ENCODE data around the gene ZNF638.
"Not testable (repeated sequence)": the region's sequence is repeated elsewhere in the genome, so short reads cannot be mapped to it uniquely, and the experiment has no call there.

ZNF638 gene

GRCh38 chr2:71337776-71338175 lies 6.2 kb downstream of the ZNF638 start:
- no peak for DNase-seq

- no peak for DNase-seq
Observed at GRCh38 chr2:71339685-71340084, 8.1 kb downstream of the ZNF638 start.

- DNase-seq, result no peak
Observed at GRCh38 chr2:71340176-71340575, 8.6 kb downstream of the ZNF638 start.

- no peak for DNase-seq
Observed at GRCh38 chr2:71341645-71342044, 10.1 kb downstream of the ZNF638 start.

- DNase-seq, result no peak
Observed at GRCh38 chr2:71346065-71346464, 14.5 kb downstream of the ZNF638 start.

DNA sequence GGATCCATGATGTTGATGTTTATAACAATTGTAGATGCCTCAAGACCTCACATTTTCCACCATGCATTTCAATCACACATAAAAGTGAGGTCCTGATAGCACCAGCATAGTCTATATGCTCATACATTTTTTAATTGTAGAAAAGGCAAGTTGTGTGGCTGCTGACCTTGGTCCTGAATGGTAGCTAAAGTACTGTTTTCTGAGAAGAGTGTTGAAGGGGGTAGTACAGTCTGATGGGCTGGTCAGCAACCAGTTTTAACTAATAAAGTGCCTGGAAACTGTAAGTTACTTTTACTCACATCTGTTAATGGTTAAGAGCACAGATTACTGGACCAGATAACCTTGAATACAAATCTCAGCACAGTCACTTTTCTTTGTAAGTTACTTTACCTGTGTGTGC lies 15.9 kb downstream of the ZNF638 start:
- no peak for DNase-seq

DNA sequence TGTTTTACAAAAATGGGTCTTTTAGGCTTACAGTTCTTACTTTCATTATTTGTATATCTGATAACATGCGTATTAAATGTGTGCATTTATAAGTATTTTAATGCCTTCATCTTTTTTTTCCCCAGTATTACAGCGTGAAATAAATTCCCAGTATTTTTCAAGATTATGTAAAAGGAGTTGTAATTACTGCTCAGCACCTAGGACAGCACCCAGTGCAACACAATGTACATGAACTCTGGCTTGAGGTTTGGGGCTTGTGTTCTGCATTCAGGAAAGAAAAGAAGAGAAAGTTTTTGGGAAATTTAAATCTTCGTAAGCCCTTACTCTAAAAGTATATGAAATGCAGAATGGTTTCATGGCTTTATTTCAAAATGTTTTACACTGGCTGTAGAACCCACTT lies 16.7 kb downstream of the ZNF638 start:
- no peak for DNase-seq

- no peak for DNase-seq
Observed at GRCh38 chr2:71353248-71353647, 21.7 kb downstream of the ZNF638 start.

- DNase-seq, result no peak
Observed at GRCh38 chr2:71358931-71359671, 27.5 kb downstream of the ZNF638 start.

- DNase-seq, result no peak
Observed at GRCh38 chr2:71360434-71360975, 28.9 kb downstream of the ZNF638 start.

DNA sequence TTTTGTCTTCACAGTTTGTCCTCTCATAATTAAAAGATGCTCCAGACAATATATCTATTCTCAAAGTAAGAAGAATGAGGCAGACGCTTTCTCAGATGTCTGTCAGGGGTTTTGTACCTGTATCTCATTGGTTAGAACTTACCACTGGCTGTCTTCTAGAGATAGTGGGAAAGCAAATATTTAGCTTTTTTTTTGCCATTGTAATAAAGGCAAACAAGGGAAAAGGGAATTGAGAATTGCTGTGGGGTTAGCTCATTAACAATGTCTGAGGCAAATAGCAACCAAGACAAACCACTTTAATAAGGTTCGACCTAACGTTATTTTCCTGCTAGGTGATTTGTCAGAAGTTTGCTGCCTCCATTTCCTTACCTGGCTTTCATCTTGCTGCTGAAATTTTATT lies 30.0 kb downstream of the ZNF638 start:
- DNase-seq, result no peak

- no peak for DNase-seq
Observed at GRCh38 chr2:71362447-71362846, 30.9 kb downstream of the ZNF638 start.

- DNase-seq, result no peak
Observed at GRCh38 chr2:71370015-71370414, 38.4 kb downstream of the ZNF638 start.

- no peak for DNase-seq
Observed at GRCh38 chr2:71372042-71372441, 40.5 kb downstream of the ZNF638 start.

- DNase-seq, result no peak
Observed at GRCh38 chr2:71379086-71379485, 47.5 kb downstream of the ZNF638 start.

DNA sequence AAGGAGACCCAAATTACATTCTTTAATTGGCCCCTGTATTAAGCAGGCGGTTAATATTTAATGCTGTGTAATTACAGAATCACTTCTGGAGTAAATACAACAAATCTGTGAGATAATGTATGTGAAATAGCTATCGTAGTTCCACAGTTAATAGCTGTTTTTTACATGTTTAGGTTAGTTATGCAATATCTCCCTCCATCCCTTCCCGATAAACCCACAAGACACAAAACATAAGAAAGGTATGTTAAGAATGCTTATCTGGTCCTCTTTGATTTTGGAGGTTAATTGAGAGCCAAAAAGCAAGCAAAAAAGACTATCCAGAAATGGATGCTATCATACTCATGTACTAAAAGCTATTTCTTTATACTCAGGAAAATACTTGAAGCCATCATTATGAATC lies 49.1 kb downstream of the ZNF638 start:
- no peak for DNase-seq

- DNase-seq, result no peak
Observed at GRCh38 chr2:71385012-71385411, 53.4 kb downstream of the ZNF638 start.

DNA sequence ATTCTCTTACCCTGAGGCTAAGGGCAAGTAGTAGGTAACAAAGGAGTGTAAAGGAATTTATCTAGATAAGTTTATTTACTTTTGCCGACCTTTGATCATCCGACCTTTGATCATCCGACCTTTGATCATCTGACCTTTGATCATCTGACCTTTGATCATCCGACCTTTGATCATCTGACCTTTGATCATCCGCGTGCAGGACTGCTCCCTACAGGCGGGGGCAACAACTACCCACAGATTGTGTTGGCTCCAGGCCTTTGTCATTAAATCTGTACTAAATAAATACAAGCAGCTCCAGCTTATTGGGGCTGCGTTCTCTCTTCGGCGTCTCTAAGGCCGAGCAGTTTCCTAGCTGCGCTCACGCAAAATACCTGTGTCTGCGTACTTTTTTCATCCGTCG lies 56.6 kb downstream of the ZNF638 start:
- DNase-seq, result no peak

DNA sequence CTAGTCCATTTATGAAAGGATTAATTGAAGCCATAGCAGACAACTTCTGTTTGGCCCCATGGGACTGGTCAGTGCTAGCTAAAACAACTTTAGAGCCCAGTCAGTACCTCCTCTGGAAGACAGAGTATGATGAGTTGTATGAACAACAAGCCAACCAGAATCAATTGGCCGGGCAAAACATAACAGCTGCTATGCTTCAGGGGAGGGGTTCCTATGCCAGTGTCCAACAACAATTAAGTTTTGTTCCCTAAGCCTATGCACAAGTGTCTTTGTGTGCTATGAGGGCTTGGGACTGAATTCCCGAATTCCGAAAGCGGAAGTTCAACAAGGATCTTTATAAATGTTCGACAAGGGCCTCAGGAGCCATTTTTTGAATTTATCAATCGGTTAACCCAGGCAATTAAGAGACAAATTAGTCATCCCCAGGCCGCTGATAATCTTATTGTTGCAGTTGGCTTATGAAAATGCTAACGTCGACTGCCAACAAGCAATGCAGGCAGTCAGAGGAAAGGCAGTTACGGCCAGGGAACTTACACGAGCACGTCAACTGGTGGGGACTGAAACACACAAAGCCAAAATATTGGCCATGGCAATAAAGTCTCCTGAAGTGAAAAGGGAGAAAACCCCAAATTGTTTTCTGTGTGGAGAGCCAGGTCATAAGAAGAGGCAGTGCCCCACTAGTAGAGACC lies 57.9 kb downstream of the ZNF638 start:
- no peak for DNase-seq

- no peak for DNase-seq
Observed at GRCh38 chr2:71393216-71393615, 61.6 kb downstream of the ZNF638 start.

DNA sequence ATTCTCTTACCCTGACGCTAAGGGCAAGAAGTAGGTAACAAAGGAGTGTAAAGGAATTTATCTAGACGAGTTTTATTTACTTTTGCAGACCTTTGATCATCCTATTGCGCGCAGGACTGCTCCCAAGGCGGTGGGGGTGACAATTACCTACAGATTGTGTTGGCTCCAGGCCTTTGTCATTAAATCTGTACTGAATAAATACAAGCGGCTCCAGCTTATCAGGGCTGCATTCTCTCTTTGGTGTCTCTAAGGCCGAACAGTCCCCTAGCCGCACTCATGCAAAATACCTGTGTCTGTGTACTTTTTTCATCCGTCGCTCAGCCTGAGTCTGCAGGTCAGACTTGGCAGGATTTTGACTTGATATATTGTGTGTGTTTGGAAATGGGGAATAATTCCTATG lies 63.9 kb downstream of the ZNF638 start:
- DNase-seq, result no peak

- no peak for DNase-seq
Observed at GRCh38 chr2:71402427-71402826, 70.8 kb downstream of the ZNF638 start.

GRCh38 chr2:71409611-71410010 lies 78.0 kb downstream of the ZNF638 start:
- DNase-seq, result no peak

DNA sequence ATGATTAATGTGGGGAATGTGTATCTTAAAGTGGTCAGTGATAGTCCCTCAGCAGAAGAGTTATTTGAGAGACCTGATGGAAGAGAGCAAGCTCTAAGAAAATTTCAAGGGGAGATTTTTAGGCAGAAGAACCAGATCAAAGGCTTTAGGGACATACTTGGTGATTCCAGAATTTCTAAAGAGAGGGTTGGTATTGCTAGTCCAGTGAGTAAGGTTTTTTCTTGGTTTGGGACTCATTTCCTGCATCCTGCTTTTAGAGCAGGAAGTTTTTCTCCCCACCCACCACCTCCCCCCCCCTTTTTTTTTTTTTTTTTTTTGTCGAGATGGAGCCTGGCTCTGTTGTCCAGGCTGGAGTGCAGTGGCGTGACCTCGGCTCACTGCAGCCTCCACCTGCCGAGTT lies 79.1 kb downstream of the ZNF638 start:
- no peak for DNase-seq

GRCh38 chr2:71416866-71417265 lies 85.3 kb downstream of the ZNF638 start:
- not testable (repeated sequence) for DNase-seq

Measured in NCI-H1105 treated with DMSO at 0.1 percent for 48 hours (cell line).